ENCODE results near the gene SLC16A3.

- TF ChIP-seq, protein P1, sequence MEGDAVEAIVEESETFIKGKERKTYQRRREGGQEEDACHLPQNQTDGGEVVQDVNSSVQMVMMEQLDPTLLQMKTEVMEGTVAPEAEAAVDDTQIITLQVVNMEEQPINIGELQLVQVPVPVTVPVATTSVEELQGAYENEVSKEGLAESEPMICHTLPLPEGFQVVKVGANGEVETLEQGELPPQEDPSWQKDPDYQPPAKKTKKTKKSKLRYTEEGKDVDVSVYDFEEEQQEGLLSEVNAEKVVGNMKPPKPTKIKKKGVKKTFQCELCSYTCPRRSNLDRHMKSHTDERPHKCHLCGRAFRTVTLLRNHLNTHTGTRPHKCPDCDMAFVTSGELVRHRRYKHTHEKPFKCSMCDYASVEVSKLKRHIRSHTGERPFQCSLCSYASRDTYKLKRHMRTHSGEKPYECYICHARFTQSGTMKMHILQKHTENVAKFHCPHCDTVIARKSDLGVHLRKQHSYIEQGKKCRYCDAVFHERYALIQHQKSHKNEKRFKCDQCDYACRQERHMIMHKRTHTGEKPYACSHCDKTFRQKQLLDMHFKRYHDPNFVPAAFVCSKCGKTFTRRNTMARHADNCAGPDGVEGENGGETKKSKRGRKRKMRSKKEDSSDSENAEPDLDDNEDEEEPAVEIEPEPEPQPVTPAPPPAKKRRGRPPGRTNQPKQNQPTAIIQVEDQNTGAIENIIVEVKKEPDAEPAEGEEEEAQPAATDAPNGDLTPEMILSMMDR (IDR thresholded peaks at IDR 0.05), result no peak
- TF ChIP-seq POLR2A (IDR thresholded peaks at IDR 0.05), result no peak
Measured at GRCh38 chr17:82235775-82236141, 6.9 kb downstream of the SLC16A3 start.

Measured in esophagus squamous epithelium (tissue), 4 donors.